ENCODE data around the gene RNH1.
"Not testable (repeated sequence)": the region's sequence is repeated elsewhere in the genome, so short reads cannot be mapped to it uniquely, and the experiment has no call there.

The RNH1 gene

GRCh38 chr11:473962-474785 lies 32.9 kb downstream of the RNH1 start:
- DNase-seq: no peak

- DNase-seq: no peak
Measured at GRCh38 chr11:473415-473814, 33.6 kb downstream of the RNH1 start.

GRCh38 chr11:472816-473215 lies 34.2 kb downstream of the RNH1 start:
- DNase-seq: no peak

GRCh38 chr11:472272-472671 lies 34.8 kb downstream of the RNH1 start:
- no peak for DNase-seq

GRCh38 chr11:471468-472145 lies 35.4 kb downstream of the RNH1 start:
- no peak for DNase-seq

GRCh38 chr11:469684-470560 lies 37.1 kb downstream of the RNH1 start:
- no peak for DNase-seq

- not testable (repeated sequence) for DNase-seq
Measured at GRCh38 chr11:469026-469683, 37.9 kb downstream of the RNH1 start.

- no peak for DNase-seq
Measured at GRCh38 chr11:468493-468892, 38.5 kb downstream of the RNH1 start.

- no peak for DNase-seq
Measured at GRCh38 chr11:468036-468435, 39.0 kb downstream of the RNH1 start.

GRCh38 chr11:465896-466530 lies 41.0 kb downstream of the RNH1 start:
- no peak for DNase-seq

GRCh38 chr11:464316-464715 lies 42.7 kb downstream of the RNH1 start:
- no peak for DNase-seq

GRCh38 chr11:462107-462890 lies 44.7 kb downstream of the RNH1 start:
- DNase-seq: no peak

- no peak for DNase-seq
Measured at GRCh38 chr11:461626-462025, 45.4 kb downstream of the RNH1 start.

GRCh38 chr11:460331-461199 lies 46.5 kb downstream of the RNH1 start:
- no peak for DNase-seq

GRCh38 chr11:459511-460220 lies 47.4 kb downstream of the RNH1 start:
- no peak for DNase-seq

- no peak for DNase-seq
Measured at GRCh38 chr11:457111-457760, 49.8 kb downstream of the RNH1 start.

- no peak for DNase-seq
Measured at GRCh38 chr11:456533-456932, 50.5 kb downstream of the RNH1 start.

GRCh38 chr11:455566-456147 lies 51.4 kb downstream of the RNH1 start:
- DNase-seq: no peak
